Fibroblast of upper back skin (primary cell): Measurements from ENCODE around the gene IPPK.
A peak's percentile ranks its signal among the peaks of the same experiment; 100 is the strongest.

ENCODE experiments used
- DNase-seq: peaks from one replicate; pipeline ENCODE4 v3.0.0-alpha.2; 2013

The IPPK gene

DNA sequence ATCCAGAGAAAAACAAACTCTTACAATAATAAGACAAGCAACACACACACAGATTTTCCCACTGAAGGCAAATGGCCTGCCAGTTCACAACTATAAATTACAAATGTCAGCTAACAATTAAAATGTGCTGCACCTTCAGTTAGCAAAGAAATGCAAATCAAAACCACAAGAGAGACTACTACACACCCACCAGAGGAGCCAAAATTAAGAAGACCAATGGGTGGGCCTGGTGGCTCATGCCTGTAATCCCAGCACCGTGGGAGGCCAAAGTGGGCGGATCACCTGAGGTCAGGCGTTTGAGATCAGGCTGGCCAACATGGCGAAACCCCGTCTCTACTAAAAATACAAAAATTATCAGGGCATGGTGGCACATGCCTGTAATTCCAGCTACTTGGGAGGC is 15.1 kb upstream of the IPPK start:
- DNase-seq, result no peak

DNA sequence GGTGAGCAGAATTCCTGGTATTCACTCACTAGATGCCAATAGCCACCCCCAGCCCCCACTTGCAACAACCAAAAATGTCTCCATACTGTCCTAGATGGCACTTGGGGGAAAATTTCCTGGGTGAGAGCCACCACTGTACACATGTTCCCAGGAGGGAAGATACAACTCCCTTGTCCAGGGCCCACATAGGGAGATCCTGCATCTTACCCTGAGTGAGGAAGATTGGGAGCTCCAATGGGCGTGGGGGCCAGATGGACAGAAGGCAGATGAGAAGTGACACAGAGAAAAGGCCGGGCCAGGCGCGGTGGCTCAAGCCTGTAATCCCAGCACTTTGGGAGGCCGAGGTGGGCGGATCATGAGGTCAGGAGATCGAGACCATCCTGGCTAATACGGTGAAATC is 12.3 kb upstream of the IPPK start:
- DNase-seq, result no peak

DNA sequence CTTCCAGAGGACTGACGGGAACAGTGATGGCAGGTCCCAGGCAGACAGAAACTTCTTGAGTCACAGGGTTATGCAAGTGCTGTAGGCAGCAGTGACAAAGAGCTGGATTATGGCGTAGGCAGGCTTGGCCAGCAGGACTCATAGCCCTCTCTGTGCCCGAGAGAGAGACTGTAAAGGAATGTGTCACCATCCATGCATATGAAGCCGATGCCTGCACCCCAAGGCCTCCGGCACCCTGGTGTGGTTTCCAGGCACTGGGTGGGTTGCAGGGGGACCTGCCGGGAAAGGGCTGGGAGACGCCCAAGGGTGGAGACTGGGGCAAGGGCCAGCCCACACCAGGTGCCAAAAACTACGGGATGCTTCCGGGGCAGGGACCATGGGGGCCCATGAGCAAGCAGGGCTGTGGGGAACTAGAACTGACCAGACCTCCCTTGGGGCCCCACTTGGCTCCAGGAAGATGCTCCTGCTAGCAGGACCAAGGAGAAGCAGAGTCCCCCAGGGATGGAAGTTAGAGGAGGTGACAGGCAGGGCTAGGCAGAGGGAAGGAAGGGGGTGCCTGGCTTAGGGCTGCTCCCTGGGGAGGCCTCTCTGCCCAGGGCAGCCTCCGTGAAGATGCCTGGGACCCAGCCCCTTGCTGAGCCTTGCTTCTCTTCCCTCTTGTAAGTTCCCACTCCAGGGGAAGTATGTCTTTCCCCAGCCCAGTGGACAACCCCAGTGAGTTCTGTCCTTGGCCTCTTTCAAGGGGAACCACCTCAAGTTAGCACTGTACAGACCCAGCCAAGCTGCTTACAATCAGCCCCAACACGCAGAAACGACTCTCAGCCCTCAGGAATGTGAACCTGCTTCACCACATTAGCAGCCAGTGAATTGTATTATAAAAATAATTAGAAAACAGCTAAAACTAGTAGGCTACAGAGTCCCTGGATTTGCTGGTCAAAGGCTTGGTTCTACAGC is 10.5 kb upstream of the IPPK start:
- no peak for DNase-seq

DNA sequence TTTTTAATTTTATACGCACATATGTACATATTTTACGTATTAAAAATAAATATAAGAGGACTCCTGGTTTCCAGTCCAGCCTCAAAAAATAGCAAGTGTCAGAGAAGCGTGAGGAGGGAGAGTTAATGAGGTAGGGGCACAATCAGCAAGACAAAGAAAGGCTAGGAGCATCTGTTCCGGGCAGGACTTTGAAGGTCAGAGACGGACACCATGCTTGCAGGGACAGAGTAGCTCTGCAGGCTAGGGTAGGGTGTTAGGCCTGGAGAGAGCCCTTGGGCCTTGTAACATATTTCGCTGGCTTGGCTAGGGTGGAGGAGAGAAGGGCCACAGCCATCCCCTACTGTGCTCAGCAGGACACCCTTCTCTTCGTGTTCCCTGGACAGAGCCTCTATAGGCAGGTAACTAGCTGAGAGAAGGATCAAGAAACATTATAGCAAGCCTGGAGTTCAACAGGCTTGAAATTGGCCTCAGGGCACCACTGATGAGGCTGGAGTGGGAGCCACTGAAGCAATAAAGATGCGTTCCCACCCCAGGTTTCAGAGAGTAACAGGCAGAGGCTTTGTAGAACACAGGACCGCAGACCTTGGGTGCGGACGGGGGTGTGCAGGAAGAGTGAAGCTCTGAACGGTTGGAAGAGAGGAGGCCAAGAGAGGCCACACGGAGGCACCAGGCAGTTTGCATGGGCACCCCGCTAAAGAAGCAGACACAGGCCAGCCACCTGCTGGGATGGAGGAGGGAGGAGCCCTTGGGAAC is 9.7 kb upstream of the IPPK start:
- no peak for DNase-seq

DNA sequence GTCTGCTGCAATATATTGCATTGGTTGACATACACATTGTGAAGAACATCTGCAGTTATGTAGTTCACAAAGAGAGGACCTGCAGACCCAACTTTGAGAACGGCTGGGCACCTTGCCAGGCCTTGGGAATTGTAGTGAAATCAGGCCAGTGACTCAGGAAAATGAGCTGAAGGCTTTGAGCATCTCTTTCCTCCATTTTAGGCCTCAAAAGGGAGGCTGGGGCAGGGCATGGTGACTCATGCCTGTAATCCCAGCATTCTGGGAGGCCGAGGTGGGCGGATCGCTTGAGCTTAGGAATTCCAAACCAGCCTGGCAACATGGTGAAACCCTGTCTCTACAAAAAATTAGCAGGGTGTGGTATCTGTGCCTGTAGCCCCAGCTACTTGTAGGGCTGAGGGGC is 1.4 kb upstream of the IPPK start:
- DNase-seq, result peak; percentile 88

DNA sequence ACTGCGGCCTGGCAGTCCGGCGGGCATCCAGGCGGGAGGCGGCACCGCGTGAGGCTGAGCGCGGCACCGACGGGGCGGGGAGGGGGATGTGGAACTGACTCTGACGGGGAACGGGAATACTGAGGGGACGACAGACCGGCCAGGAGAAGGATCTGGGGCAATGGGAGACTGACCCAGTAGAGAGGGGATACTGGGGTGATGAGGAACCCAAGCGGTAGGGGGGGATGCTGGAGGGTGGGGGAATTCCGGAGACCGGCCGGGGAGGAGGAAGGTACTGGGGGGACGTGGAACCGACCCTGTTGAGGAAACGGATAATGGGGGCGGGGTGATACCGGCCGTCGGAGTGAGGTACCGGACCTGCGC is 423 bp downstream of the IPPK start:
- DNase-seq, result no peak

GRCh38 chr9:92668746-92669526 is 995 bp downstream of the IPPK start:
- DNase-seq, result peak; percentile 41

DNA sequence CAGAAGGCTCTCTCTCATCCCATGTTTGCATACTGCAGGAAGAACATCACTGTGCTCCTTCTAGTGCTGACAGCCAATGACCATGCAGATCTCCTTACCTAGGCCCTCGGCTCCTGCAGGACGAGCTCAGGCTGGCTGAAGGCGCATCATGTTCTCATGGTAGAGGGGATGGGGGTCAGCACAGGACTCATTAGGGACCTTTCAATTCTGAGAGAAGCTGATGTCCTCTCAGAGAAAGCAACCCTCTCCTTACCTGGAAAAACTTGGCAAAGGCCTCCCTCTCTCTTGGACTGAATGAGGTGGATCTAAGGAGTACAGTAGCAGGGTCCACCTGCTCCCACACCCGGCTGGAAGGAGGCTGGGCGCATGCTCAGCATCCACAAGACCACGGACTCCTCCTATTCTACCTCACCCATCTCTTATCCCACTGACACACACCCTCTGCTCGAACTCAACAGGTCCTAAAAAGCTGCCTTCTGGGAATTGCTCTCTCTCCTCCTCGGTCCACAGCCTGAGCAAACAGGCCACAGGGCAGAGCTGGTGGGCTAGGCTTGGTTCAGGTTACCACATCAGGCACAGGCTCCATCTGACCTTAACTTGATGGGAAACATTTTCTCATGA is 2.9 kb downstream of the IPPK start:
- DNase-seq, result no peak

DNA sequence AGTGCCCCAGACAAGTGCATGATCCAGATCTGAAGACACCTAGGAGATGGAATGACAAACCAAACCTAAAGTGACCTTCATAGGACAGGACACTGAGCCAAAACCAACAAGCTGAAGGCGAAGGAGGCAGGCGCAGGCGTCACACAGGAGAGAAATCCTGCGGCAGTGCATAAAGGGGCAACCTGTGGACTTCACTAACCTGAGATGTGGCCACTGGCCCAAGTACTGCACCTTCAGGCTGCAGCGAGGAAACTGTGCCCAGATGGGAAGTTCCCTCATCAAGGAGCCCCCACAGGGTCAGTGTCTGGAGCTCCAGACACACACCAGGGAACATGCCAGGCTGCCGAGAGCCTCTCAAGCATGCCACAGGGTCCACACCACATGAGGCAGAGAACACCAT is 3.7 kb downstream of the IPPK start:
- no peak for DNase-seq

DNA sequence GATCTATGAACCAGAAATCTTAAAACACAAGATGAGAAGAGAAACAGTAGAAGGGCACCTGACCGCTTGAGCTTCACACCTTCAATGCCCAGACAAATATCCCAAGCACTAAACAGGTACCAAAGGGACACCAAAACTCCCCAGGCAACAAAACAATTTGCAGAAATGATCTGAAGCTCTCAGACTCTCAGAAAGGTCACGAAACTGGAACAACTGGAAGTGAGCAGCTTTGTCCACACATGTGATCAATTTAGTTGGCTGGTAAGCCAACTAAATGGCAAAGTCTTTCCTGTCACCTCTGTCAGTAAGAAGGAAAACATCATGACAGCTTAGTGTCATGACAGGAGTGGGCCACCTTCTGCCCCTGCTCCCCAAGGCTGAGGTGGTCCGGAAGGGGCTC is 4.1 kb downstream of the IPPK start:
- no peak for DNase-seq

GRCh38 chr9:92664394-92665152 is 5.4 kb downstream of the IPPK start:
- no peak for DNase-seq

DNA sequence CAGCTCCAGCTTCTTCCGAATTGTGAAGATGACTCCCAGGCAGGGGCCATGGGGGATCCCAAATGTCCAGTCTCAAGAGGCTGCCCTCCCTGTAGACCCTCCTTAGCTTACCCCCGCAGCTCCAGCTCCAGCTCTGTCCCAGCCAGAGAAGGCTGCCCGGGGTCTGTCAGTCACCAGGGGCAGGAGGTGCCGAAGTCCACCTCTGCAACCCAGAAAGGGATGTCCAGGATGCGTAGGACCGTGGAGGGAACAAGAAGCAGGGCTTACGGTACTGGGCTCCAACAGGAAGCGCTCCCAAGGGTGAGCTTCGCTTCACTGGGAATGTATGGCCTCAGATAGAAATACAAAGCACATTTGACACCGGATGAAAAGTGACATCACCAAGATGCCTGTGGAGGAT is 6.0 kb downstream of the IPPK start:
- DNase-seq, result no peak

- DNase-seq, result no peak
Observed at GRCh38 chr9:92663126-92663525, 6.8 kb downstream of the IPPK start.

GRCh38 chr9:92661743-92662142 is 8.2 kb downstream of the IPPK start:
- no peak for DNase-seq

GRCh38 chr9:92661127-92661526 is 8.8 kb downstream of the IPPK start:
- no peak for DNase-seq

DNA sequence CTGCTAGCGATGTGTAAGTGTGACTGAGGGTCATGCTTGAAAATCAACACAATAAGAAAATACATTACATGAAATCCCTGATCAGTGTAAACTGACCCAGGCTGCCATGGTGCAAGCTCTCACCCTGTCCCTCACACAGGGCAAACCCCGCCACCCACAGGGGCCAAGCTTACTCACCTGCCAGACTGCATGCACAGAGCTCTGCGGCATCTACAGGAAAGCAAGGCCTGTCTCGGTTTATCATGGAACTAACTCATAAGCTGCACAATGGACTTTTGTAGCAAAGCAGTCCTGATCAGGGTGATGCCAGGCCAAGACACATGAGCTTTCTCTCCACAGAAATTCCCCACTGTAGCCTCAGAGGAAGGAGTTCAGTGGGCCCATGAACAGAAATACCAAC is 9.7 kb downstream of the IPPK start:
- no peak for DNase-seq

- DNase-seq, result no peak
Observed at GRCh38 chr9:92659601-92660000, 10.3 kb downstream of the IPPK start.

DNA sequence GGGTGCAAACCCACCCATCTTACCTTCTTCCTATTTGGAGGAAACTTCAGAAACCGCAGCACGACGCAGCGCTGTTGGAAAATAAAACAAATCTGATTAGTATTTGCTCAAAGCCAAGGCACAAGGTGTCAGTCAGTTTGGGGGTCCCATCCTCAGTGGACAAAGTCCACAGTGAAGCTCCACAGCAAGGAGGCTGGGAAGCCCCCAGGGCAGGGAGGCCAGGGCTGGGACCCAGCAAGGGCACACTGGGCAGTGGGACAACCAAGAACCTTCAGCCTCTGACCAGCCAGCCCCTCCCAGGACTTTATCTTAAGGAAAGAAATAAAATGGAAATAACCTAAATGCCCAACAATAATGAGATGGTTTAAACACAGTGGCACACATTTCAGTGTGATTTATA is 11.3 kb downstream of the IPPK start:
- DNase-seq, result no peak

DNA sequence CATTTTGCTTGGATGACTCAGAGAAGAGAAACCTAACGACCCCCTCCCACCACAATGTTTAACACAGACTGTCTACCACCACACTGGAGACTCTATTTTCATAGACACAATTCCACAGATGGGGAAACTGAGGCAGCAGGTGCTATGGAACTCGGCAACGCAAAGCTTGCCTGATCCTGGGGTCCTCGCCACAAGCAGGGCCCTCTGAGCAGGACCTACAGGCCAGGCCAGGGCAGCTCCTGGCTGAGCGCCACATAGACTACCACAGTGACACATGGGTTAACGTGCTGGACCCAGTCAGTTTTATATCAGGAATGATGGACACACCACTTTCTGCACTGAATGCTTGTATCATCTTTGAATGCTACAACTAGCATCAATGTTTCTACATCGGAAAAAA is 11.8 kb downstream of the IPPK start:
- no peak for DNase-seq

- no peak for DNase-seq
Observed at GRCh38 chr9:92657296-92658094, 12.4 kb downstream of the IPPK start.

GRCh38 chr9:92656537-92656925 is 13.4 kb downstream of the IPPK start:
- DNase-seq, result no peak
